Measurements from ENCODE around the gene RNASE13. TPM values are rescaled to one million over a fixed set of nuclear protein-coding genes. Genes with fewer than 3 reads are reported as not detected.
A peak's percentile ranks its signal among the peaks of the same experiment; 100 is the strongest.

Gene RNASE13
- total RNA-seq, result not detected

- H3K27me3 Mint-ChIP-seq, result peaks cover 6% of the 10 kb centered on the region
- no peaks in the 10 kb centered on the region for H3K4me1 Mint-ChIP-seq
- no peaks in the 10 kb centered on the region for H3K9me3 Mint-ChIP-seq
- DNase-seq (no peak), ATAC-seq (ENCODE audit: low read depth) (no peak)
- H3K36me3 Mint-ChIP-seq, result no peaks in the 10 kb centered on the region
- no peak within 1 kb of the TSS for H3K4me3 Mint-ChIP-seq
- no peak within 1 kb of the TSS for H3K27ac Mint-ChIP-seq
- POLR2A ChIA-PET, result no interaction called here
Observed at GRCh38 chr14:21034707-21035106, at the start of gene RNASE13. TSS of gene RNASE13 (minus strand) at chr14:21034807. CDS start at chr14:21034288, 519 bp downstream.

- no peaks in the 10 kb centered on the region for H3K9me3 Mint-ChIP-seq
- no peak overlapping the region for H3K4me3 Mint-ChIP-seq
- ATAC-seq (ENCODE audit: low read depth) (no peak), DNase-seq (no peak)
- POLR2A ChIA-PET, result no interaction called here
- no peak overlapping the region for H3K27ac Mint-ChIP-seq
- H3K36me3 Mint-ChIP-seq, result no peaks in the 10 kb centered on the region
- H3K27me3 Mint-ChIP-seq, result peaks cover 2% of the 10 kb centered on the region
- peaks cover 20% of the 10 kb centered on the region for H3K4me1 Mint-ChIP-seq
Observed at GRCh38 chr14:21084396-21084795, 49.8 kb upstream of the RNASE13 start.

GRCh38 chr14:21083565-21084325 lies 49.1 kb upstream of the RNASE13 start:
- Mint-ChIP-seq H3K27ac (no peak overlapping the region), H3K9me3 (no peaks in the 10 kb centered on the region), H3K36me3 (no peaks in the 10 kb centered on the region), H3K4me1 (peaks cover 17% of the 10 kb centered on the region), H3K27me3 (peaks cover 2% of the 10 kb centered on the region), H3K4me3 (no peak overlapping the region)
- no peak for DNase-seq
- POLR2A ChIA-PET, result no interaction called here
- ATAC-seq (ENCODE audit: low read depth), result no peak

GRCh38 chr14:21081521-21082142 lies 47.0 kb upstream of the RNASE13 start:
- POLR2A ChIA-PET, result no interaction called here
- peaks cover 4% of the 10 kb centered on the region for H3K27me3 Mint-ChIP-seq
- no peaks in the 10 kb centered on the region for H3K9me3 Mint-ChIP-seq
- DNase-seq (no peak), ATAC-seq (ENCODE audit: low read depth) (no peak)
- H3K36me3 Mint-ChIP-seq, result no peaks in the 10 kb centered on the region
- peaks cover 5% of the 10 kb centered on the region for H3K4me1 Mint-ChIP-seq
- H3K4me3 Mint-ChIP-seq, result no peak overlapping the region
- H3K27ac Mint-ChIP-seq, result no peak overlapping the region

- H3K27me3 Mint-ChIP-seq, result peaks cover 4% of the 10 kb centered on the region
- POLR2A ChIA-PET, result no interaction called here
- DNase-seq (no peak), ATAC-seq (ENCODE audit: low read depth) (no peak)
- H3K4me1 Mint-ChIP-seq, result peaks cover 2% of the 10 kb centered on the region
- H3K27ac Mint-ChIP-seq, result no peak overlapping the region
- no peak overlapping the region for H3K4me3 Mint-ChIP-seq
- H3K36me3 Mint-ChIP-seq, result no peaks in the 10 kb centered on the region
- no peaks in the 10 kb centered on the region for H3K9me3 Mint-ChIP-seq
Observed at GRCh38 chr14:21078726-21079125, 44.1 kb upstream of the RNASE13 start.

- Mint-ChIP-seq H3K9me3 (no peaks in the 10 kb centered on the region), H3K27me3 (peaks cover 5% of the 10 kb centered on the region), H3K4me1 (peaks cover 2% of the 10 kb centered on the region), H3K27ac (no peak overlapping the region), H3K36me3 (no peaks in the 10 kb centered on the region), H3K4me3 (no peak overlapping the region)
- POLR2A ChIA-PET, result no interaction called here
- DNase-seq, result no peak
- no peak for ATAC-seq (ENCODE audit: low read depth)
Observed at GRCh38 chr14:21078287-21078686, 43.7 kb upstream of the RNASE13 start.

- Mint-ChIP-seq H3K9me3 (no peaks in the 10 kb centered on the region), H3K27ac (no peak overlapping the region), H3K4me3 (no peak overlapping the region), H3K27me3 (peaks cover 9% of the 10 kb centered on the region), H3K36me3 (no peaks in the 10 kb centered on the region), H3K4me1 (peaks cover 2% of the 10 kb centered on the region)
- ATAC-seq (ENCODE audit: low read depth), result no peak
- no peak for DNase-seq
- POLR2A ChIA-PET, result no interaction called here
Observed at GRCh38 chr14:21077672-21078071, 43.1 kb upstream of the RNASE13 start.

- POLR2A ChIA-PET, result no interaction called here
- Mint-ChIP-seq H3K4me1 (peaks cover 14% of the 10 kb centered on the region), H3K27ac (no peak overlapping the region), H3K4me3 (no peak overlapping the region), H3K9me3 (no peaks in the 10 kb centered on the region), H3K36me3 (no peaks in the 10 kb centered on the region), H3K27me3 (peaks cover 27% of the 10 kb centered on the region)
- DNase-seq, result no peak
- no peak for ATAC-seq (ENCODE audit: low read depth)
Observed at GRCh38 chr14:21075719-21076437, 41.3 kb upstream of the RNASE13 start.

GRCh38 chr14:21074398-21075272 lies 40.0 kb upstream of the RNASE13 start:
- no peaks in the 10 kb centered on the region for H3K9me3 Mint-ChIP-seq
- peaks cover 21% of the 10 kb centered on the region for H3K4me1 Mint-ChIP-seq
- no peak overlapping the region for H3K4me3 Mint-ChIP-seq
- no peak overlapping the region for H3K27ac Mint-ChIP-seq
- ATAC-seq (ENCODE audit: low read depth) (no peak), DNase-seq (no peak)
- no peaks in the 10 kb centered on the region for H3K36me3 Mint-ChIP-seq
- H3K27me3 Mint-ChIP-seq, result peaks cover 37% of the 10 kb centered on the region
- POLR2A ChIA-PET, result no interaction called here

- Mint-ChIP-seq H3K27ac (no peak overlapping the region), H3K4me3 (no peak overlapping the region), H3K9me3 (no peaks in the 10 kb centered on the region), H3K4me1 (peaks cover 24% of the 10 kb centered on the region), H3K36me3 (no peaks in the 10 kb centered on the region), H3K27me3 (peaks cover 44% of the 10 kb centered on the region)
- no peak for ATAC-seq (ENCODE audit: low read depth)
- POLR2A ChIA-PET, result no interaction called here
- DNase-seq, result no peak
Observed at GRCh38 chr14:21073921-21074320, 39.3 kb upstream of the RNASE13 start.

- Mint-ChIP-seq H3K36me3 (no peaks in the 10 kb centered on the region), H3K9me3 (no peaks in the 10 kb centered on the region), H3K27me3 (peaks cover 51% of the 10 kb centered on the region), H3K4me1 (peaks cover 29% of the 10 kb centered on the region), H3K27ac (no peak overlapping the region), H3K4me3 (no peak overlapping the region)
- DNase-seq (no peak), ATAC-seq (ENCODE audit: low read depth) (no peak)
- POLR2A ChIA-PET, result interaction anchor here (2.7 kb wide), 1 partner anchor 31 kb away, joined by 17 read pairs; no protein-coding TSS in a partner anchor
Observed at GRCh38 chr14:21072781-21073339, 38.3 kb upstream of the RNASE13 start.

GRCh38 chr14:21072031-21072473 lies 37.4 kb upstream of the RNASE13 start:
- H3K36me3 Mint-ChIP-seq, result no peaks in the 10 kb centered on the region
- H3K4me1 Mint-ChIP-seq, result peaks cover 29% of the 10 kb centered on the region
- no peak overlapping the region for H3K27ac Mint-ChIP-seq
- H3K4me3 Mint-ChIP-seq, result peak overlapping the region; percentile 79
- DNase-seq (no peak), ATAC-seq (ENCODE audit: low read depth) (no peak)
- H3K9me3 Mint-ChIP-seq, result no peaks in the 10 kb centered on the region
- H3K27me3 Mint-ChIP-seq, result peaks cover 56% of the 10 kb centered on the region
- POLR2A ChIA-PET, result interaction anchor here (0.7 to 2.7 kb wide), 4 partner anchors 15 to 260 kb away, joined by 3 to 17 read pairs (median 10); no protein-coding TSS in a partner anchor

All from activated naive CD8-positive, alpha-beta T cell treated with anti-CD3 and anti-CD28 coated beads, Interleukin-2, amount 10 ng/mL, durations not matched to agents 7 days and 5 days (primary cell).